K562 (cell line): ENCODE results near the gene HOXB7. TPM values are rescaled to one million over a fixed set of nuclear protein-coding genes. Genes with fewer than 3 reads are reported as not detected.
A peak's percentile ranks its signal among the peaks of the same experiment; 100 is the strongest.

Source experiments
- BRF1 ChIP-seq: IDR thresholded peaks from 3 replicates; pipeline ENCODE4 v1.6.1; 2011; ENCODE audit warnings: borderline replicate concordance, mild to moderate bottlenecking; ENCODE audit not compliant: insufficient read length; ENCODE audit errors: extremely low read depth
- CBFA2T2 ChIP-seq: fragments of 450-650 bp; conservative IDR thresholded peaks from 2 replicates; pipeline ENCODE4 v1.6.1; 2017; ENCODE audit warnings: mild to moderate bottlenecking
- CBFA2T3 ChIP-seq: fragments of 450-650 bp; IDR thresholded peaks from 2 replicates; pipeline ENCODE4 v1.6.1; 2017
- ESRRA ChIP-seq: fragments of 450-650 bp; IDR thresholded peaks from 2 replicates; pipeline ENCODE4 v1.6.1; 2014; ENCODE audit warnings: low read depth, mild to moderate bottlenecking, moderate library complexity, borderline replicate concordance
- HOXB6 ChIP-seq: fragments of 250-450 bp; sonication (Bioruptor Pico); IDR thresholded peaks from 2 replicates; pipeline ENCODE4 v1.5.1; 2022; ENCODE audit warnings: mild to moderate bottlenecking, borderline replicate concordance
- NCOR1 ChIP-seq: fragments of 450-650 bp; IDR thresholded peaks from 2 replicates; pipeline ENCODE4 v1.6.1; 2016; ENCODE audit warnings: mild to moderate bottlenecking, moderate library complexity
- NKRF ChIP-seq: fragments of 450-650 bp; IDR thresholded peaks from 2 replicates; pipeline ENCODE4 v1.6.1; 2016; ENCODE audit warnings: borderline replicate concordance
- POLR2A ChIP-seq: fragments of 450-650 bp; conservative IDR thresholded peaks from 2 replicates; pipeline ENCODE4 v1.6.1; 2016
- SETDB1 ChIP-seq: IDR thresholded peaks from one replicate; pipeline ENCODE4 v1.6.1; 2012; ENCODE audit warnings: low read length, control low read depth, inconsistent platforms
- SLC30A9 ChIP-seq: fragments of 250-450 bp; sonication (Bioruptor Pico); IDR thresholded peaks from 2 replicates; pipeline ENCODE4 v1.8.0; 2022; ENCODE audit warnings: mild to moderate bottlenecking, moderate library complexity
- SMAD3 ChIP-seq: fragments of 450-650 bp; formaldehyde crosslinking; conservative IDR thresholded peaks from 2 replicates; pipeline ENCODE4 v1.4.0; 2020; ENCODE audit warnings: mild to moderate bottlenecking
- SP1 ChIP-seq: sonication (generic); formaldehyde crosslinking; IDR thresholded peaks from 2 replicates; pipeline ENCODE4 v1.8.1; 2022; ENCODE audit warnings: mild to moderate bottlenecking, missing genetic modification reagents
- SUPT5H ChIP-seq: fragments of 450-650 bp; IDR thresholded peaks from 2 replicates; pipeline ENCODE4 v1.6.1; 2016
- ZNF146 ChIP-seq: IDR thresholded peaks from one replicate; pipeline ENCODE4 v1.6.1; 2018; ENCODE audit warnings: missing compliant biosample characterization; ENCODE audit not compliant: unreplicated experiment
- ZNF407 ChIP-seq: fragments of 450-650 bp; IDR thresholded peaks from 2 replicates; pipeline ENCODE4 v1.6.1; 2016; ENCODE audit warnings: low read depth
- ZNF408 ChIP-seq: fragments of 250-450 bp; sonication (Bioruptor Pico); IDR thresholded peaks from 2 replicates; pipeline ENCODE4 v1.4.0; 2020; ENCODE audit warnings: low read depth, mild to moderate bottlenecking, moderate library complexity
- ZNF583 ChIP-seq: fragments of 250-450 bp; sonication (Bioruptor Pico); IDR thresholded peaks from 2 replicates; pipeline ENCODE4 v1.4.0; 2020
- polyA plus RNA-seq, 8 experiments: library from polyadenylated mRNA; depleted of rRNA in 4 of 8; stranded (reverse) in 5 of 8; unstranded in 3 of 8; fragments of >200 nt; fragmentation: Nextera tagmentation in 2 of 8; fragmentation: Illumina TruSeq in 1 of 8; extraction: Ambion mirVana in 2 of 8; extraction: Trizol in 1 of 8; gene quantifications; 2 replicates each; pipeline versions ENCODE4 v1.2.1 to v1.2.3, GENCODE V29; 2011 to 2014; ENCODE audit warnings: inconsistent platforms in 1 of 8, missing spikeins in 1 of 8
- total RNA-seq, 7 experiments: library from RNA; depleted of rRNA in 6 of 7; stranded (reverse); fragments of >200 nt in 6 of 7; fragmentation: Illumina TruSeq in 2 of 7; extraction: Trizol in 2 of 7; gene quantifications; 2 replicates each; pipeline versions ENCODE4 v1.2.1 to v1.2.3, GENCODE V29; 2011 to 2021; ENCODE audit warnings: low replicate concordance in 1 of 7
- TF ChIP-seq, protein P1 (sequence below): fragments of 250-450 bp; sonication (Bioruptor Pico); IDR thresholded peaks from 2 replicates; pipeline ENCODE4 v1.5.0; 2020; ENCODE audit warnings: mild to moderate bottlenecking

The HOXB7 gene
- total and polyA plus RNA-seq, 9 of the 15 experiments (the other 6 are each of a cell fraction or from before 2014, with no cell fraction given), result 5.5 to 16.7 (median 8.3) TPM

DNA sequence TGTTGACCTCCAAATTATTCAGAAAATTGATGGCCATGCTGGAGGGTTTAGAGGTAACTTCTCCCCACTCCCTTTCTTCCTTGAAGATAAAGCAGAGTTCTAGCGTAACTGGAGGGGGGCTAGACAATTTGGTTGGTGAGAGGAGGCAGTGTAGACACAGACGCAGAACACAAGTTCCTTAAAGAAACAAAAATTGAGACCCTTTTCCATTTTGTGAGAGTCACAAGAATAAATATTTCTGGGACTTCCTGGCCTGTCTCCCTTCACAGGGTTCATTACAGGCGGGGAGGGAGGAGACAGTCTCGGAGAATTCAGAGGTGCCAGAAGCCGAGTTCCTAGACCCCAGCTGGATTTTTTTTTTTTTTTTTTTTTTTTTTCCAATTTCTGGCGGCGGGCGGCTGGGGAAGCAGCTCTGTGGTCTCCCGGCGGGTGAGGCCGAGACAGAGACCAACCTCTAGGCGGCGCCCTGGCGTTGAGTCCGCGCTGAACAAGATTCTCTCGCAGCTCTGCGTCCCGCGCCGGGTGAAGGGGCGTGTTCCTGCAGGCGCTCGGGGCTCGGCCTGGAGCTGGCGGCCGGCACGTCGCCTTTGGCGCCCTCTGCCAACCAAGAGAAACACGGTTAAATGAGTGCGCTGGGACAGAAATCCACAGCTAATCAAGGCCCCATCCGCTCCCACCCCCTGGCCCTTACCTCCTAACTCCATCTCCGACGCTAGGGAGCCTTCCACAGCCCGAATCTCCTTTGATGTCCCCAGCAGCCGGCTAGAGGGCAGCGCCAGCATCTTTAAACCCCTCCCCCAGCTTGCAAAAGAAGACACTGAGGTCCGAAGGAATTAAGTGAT lies 25.6 kb upstream of the HOXB7 start (continued):
- TF ChIP-seq ZNF407 (no peak), HOXB6 (CRISPR knock-in tag) (no peak), CBFA2T2 (no peak), ZNF146 (CRISPR knock-in tag) (no peak), SP1 (CRISPR knock-in tag) (0 out of 2 replicates have a peak, but pooled peaks have one; percentile 22), SMAD3 (CRISPR knock-in tag) (0 out of 2 replicates have a peak, but pooled peaks have one; percentile 49), NKRF (no peak), SUPT5H (no peak), CBFA2T3 (no peak), ZNF583 (no peak), ZNF408 (CRISPR knock-in tag) (no peak), SLC30A9 (no peak), SETDB1 (no peak), BRF1 (no peak), ESRRA (no peak; the same call in 1 of the 2 replicates), POLR2A (no peak), NCOR1 (no peak)
- TF ChIP-seq, protein P1, sequence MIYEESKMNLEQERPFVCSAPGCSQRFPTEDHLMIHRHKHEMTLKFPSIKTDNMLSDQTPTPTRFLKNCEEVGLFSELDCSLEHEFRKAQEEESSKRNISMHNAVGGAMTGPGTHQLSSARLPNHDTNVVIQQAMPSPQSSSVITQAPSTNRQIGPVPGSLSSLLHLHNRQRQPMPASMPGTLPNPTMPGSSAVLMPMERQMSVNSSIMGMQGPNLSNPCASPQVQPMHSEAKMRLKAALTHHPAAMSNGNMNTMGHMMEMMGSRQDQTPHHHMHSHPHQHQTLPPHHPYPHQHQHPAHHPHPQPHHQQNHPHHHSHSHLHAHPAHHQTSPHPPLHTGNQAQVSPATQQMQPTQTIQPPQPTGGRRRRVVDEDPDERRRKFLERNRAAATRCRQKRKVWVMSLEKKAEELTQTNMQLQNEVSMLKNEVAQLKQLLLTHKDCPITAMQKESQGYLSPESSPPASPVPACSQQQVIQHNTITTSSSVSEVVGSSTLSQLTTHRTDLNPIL (CRISPR knock-in tag), result no peak
